ENCODE measurements around the gene SLC25A39.

SLC25A39 gene

DNA sequence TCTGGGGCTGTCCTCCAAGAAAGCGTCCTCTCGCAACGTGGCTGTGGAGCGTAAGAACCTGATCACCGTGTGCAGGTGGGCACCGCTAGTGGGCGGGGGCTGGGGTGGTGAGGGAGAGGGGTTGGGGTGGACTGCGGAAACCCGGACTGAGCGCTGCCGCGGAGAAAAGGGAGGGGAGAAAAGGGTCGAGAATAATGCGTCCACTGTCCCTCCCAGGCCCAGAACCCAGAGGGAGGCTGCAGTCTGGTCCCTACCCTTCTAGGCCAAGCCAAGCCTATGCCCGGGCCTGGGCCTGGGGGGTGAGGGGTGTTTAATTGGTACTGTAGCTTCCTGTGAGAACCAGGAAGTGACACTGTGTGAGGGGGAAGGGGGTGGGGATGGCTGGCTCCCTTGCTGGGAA, 15.8 kb downstream of the SLC25A39 start:
- TF ChIP-seq, protein P1, sequence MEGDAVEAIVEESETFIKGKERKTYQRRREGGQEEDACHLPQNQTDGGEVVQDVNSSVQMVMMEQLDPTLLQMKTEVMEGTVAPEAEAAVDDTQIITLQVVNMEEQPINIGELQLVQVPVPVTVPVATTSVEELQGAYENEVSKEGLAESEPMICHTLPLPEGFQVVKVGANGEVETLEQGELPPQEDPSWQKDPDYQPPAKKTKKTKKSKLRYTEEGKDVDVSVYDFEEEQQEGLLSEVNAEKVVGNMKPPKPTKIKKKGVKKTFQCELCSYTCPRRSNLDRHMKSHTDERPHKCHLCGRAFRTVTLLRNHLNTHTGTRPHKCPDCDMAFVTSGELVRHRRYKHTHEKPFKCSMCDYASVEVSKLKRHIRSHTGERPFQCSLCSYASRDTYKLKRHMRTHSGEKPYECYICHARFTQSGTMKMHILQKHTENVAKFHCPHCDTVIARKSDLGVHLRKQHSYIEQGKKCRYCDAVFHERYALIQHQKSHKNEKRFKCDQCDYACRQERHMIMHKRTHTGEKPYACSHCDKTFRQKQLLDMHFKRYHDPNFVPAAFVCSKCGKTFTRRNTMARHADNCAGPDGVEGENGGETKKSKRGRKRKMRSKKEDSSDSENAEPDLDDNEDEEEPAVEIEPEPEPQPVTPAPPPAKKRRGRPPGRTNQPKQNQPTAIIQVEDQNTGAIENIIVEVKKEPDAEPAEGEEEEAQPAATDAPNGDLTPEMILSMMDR (IDR thresholded peaks at IDR 0.05) = no peak

DNA sequence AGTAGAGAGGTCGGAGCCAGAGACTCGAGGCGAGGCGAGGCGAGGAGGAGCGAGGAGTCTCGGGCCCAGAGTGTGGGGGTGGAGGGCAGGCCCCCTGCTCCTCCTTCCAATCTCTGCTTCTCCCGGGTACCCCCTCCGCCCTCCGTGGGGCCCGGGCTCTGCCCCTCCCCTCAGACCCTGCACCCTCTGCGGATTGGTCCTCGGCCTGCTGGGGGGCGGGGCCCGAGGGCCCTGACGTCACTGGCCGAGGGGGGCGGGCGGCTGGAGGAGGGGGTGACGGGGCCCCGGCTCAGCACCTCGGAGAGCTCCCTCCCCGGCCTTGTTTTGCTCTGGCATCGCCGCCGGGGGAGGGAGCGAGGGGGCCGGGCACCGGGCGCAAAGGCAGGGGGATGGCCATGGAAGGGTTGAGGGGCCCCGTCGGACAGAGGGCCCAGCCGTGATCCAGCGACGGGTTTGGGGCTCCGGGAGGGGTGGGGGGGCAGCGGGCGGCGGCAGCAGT, 16.3 kb downstream of the SLC25A39 start, which contains the start of gene RUNDC3A:
TSS of gene RUNDC3A (plus strand) at position 282 of the 499 bp plus-strand sequence. CDS start 232 bp downstream, outside the sequence.
- TF ChIP-seq, protein P1 (IDR thresholded peaks at IDR 0.05) = no peak

DNA sequence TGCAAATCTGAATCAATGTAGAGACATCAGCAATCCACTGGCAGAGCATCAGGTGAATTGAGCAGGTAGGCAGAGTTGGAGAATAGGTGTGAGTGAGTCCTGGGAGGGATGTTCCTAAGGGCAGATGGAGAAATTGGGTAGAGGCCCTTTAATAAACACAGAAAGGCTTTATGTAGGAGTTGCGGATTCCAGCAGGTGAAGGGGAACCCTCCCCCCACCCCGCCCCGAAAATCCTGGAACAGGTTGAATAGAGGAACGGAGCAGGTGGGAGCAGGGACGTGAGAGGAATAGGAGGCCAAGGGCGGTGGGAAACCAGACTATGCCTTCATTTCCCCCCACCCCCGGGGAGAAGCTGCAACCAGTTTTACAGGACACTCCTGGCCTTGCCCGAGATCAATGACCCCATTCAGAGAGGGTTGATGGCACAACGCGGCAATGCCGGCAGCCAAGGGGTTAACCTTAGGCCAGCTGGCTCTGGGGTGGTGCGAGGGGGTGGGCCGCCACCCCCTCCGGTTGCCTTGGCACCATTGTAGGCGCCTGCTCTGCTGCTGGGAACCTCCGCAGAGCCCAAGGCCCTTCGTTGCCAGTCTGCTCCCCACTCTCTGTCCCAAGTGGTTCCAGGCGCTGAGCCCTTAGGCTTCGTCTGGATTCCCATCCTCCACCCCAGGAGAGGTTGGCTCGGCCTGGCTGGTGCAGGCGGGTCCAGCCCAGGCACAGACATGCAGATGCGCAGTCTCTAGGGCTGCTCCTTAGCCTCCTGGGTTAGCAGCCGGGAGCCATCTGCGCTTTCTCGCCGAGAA, 17.0 kb downstream of the SLC25A39 start:
- TF ChIP-seq, protein P1 (IDR thresholded peaks at IDR 0.05) = no peak

DNA sequence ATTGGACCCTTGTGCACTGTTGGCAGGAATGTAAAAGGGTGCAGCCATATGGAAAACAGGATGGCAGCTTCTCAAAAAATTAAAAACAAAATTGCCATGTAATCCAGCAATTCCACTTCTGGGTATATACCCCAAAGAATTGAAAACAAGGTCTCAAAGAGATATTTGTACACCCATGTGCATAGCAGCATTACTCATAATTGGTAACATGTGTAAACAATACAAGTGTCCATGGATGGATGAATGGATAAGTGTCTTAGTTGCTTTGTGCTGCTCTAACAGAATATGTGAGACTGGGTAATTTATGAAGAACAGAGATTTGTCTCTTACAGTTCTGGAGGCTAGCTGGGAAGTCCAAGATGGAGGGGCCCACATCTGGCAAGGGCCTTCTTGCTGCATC, 20.0 kb downstream of the SLC25A39 start:
- TF ChIP-seq, protein P1 (IDR thresholded peaks at IDR 0.05) = no peak

DNA sequence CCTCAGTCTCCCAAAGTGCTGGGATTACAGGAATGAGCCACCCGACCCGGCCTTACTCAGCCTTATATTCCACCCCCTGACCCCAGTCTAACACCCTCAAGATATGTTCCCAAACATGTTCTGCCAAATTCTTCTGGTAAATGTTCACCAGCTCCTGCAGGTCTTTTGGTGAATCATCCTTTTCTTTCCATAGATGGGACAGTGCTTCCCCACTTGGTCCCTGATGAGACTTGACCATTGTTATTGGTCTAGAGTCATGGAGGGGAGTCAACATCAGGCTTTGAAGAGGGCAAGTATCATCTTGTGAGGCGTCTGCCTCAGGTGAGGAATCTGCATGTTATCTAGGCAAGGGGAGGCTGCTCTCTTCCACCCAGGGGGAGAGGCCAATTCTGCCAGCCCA, 26.6 kb downstream of the SLC25A39 start:
- TF ChIP-seq, protein P1 (IDR thresholded peaks at IDR 0.05) = no peak

DNA sequence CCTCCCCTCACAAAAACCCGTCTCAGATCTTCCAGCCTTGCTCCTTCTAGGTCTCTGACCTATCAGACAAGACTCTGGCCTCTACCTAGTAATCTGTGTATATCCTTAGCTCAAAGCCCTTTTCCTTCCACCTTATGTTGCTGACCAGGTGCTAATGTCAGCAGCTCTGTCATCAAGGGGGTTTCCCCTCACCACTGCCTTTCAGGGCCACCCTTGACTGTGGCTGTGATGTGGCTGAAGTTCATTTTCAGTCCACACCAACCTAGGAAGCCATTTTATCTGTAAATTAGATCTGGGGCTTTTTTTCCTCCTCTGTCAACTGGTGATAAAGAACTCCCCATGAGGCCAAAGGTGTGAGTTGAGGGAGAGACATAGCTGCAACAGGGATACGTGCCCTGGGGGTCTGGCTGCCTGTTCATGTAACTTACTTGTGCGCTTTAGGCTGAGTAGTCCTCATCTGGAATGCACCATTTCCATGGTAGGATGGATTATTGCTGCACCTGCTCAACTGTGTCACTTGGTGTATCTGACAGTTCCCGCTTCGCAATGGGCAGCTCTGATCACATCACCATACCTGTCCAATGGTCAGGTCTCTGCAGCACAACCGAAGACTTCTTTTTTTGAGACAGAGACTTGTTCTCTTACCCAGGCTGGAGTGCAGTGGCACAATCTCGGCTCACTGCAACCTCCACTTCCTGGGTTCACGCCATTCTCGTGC, 31.0 kb downstream of the SLC25A39 start:
- TF ChIP-seq, protein P1 (IDR thresholded peaks at IDR 0.05) = no peak

DNA sequence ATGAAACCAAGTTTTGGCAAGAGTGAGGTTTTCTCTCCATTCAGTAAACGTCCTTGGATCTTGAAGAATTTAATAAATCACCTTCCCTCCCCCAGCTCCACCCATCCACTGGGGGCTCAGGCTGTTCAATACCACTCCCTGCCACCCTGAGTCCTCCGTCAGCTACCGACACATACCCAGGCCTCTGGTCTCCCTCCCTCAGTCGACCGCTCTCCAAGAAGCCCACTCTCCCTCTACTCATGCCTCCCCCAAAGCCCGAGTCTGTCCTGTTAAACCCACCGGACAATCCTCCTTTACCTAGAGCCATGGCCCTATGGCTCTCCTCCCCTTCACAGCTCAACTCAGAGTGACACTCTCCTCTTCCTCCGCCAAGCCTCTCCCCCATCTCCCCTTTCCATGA, 37.0 kb downstream of the SLC25A39 start:
- TF ChIP-seq, protein P1 (IDR thresholded peaks at IDR 0.05) = no peak

Data from LNCAP (cell line).